ENCODE results near the gene VPS25.

DNA sequence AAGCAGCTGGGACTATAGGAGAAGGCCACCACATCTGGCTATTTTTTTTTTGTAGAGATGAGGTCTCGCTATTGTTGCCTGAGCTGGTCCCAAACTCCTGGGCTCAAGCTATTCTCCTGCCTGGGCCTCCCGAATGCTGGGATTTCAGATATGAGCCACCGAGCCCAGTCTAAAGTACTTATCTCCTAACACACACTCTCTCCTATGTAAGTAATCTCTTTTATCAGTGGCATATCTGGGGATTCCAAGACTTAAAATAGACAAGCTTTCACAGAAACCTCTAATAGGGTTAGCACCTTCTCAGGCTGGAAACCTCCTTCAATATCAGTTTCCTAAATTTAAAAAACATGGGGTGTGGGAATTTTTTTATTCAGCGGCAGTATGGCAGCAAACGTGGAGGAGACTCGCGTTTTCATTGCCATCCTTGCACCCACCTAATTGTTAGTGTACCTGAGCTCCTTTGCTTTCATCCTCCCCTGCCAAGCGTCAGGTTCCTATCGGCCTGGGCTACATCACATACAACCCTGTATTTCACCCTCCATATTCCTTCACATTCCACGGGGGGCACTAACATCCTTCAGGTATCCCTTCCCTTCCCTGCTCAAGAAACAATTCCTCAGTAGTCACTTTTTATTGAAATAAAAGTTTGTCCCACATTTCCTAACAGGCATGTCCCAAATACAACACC lies 29.5 kb upstream of the VPS25 start:
- TF ChIP-seq ZNF274 (IDR thresholded peaks at IDR 0.05; ENCODE audit: low read depth, low read length) (no peak), YY1 (IDR thresholded peaks at IDR 0.05; ENCODE audit: insufficient read depth, insufficient read length) (no peak), SUZ12 (IDR thresholded peaks at IDR 0.05; ENCODE audit: extremely low read depth, insufficient read depth, insufficient read length) (no peak)

Measured in NT2/D1 (cell line).